Skeletal muscle cell (primary cell): ENCODE results near the gene GPR143.
"Not testable (repeated sequence)": the region's sequence is repeated elsewhere in the genome, so short reads cannot be mapped to it uniquely, and the experiment has no call there.

Source experiments
- DNase-seq: peaks from one replicate; pipeline ENCODE4 v3.0.0-alpha.2; 2010; ENCODE audit warnings: low read depth
- H3K4me3 ChIP-seq: 2 replicates; pipeline ENCODE4 v1.5.1; 2011; ENCODE audit warnings: low read depth, mild to moderate bottlenecking, control low read depth, low read length, moderate library complexity

The GPR143 gene

DNA sequence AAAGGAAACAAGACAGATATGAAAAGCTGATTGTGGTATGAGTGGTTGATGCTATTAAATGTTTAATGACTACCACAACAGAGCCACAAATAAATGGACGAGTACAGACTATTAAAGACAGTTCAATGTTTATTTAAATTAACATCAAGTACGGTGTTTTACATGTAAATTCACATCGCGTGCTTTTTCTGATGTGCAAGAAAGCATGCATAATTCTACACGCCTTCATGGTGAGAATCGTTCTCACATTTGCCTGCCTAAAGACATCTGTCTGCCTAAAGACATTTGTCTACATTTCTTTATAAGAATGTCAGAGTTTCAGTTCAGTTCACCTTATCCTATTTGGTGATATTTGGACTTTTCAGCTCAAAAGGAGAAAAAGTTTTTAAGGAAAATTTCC lies 7.3 kb upstream of the GPR143 start:
- no peak overlapping the region for H3K4me3 ChIP-seq
- DNase-seq, result no peak

DNA sequence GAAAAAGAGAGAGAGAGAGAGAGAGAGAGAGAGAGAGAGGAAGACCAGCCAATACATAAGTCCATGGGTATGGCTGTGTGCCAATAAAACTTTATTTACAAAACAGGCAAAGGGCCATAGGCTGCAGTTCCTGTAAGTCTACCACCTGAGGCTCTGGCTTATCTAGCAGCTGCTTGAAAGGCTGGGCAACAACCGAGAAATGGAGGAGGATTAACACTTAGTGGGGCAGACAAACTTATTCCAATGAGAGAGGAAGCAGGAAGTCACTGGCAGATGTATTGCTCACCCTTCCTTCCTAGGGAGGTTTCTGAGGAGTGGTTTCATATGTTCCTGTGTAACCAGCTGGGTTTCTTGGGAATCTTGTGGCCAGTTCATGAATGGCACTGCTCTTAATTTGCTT lies 4.7 kb upstream of the GPR143 start:
- no peak for DNase-seq
- H3K4me3 ChIP-seq, result no peak overlapping the region

DNA sequence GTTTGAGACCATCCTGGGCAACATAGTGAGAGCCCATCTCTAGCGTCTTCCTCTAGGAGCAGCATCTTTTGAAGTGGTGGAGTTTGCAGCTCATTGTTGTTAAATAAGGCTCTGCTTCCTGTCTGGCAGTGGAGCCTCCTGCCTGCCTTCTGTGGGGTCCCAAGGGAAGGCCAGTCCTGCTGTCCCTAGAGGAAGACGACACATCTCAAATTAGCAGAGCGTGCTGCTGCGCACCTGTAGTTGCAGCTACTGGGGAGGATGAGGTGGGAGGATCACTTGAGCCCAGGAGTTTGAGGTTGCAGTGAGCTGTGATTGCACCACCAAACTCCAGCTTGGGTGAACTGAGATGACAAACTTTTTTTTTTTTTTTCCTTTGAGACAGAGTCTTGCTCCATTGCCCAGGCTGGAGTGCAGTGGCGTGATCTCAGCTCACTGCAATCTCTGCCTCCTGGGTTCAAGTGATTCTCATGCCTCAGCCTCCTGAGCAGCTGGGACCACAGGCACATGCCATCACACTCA lies 2.7 kb upstream of the GPR143 start:
- DNase-seq, H3K4me3 ChIP-seq: not testable (repeated sequence)

DNA sequence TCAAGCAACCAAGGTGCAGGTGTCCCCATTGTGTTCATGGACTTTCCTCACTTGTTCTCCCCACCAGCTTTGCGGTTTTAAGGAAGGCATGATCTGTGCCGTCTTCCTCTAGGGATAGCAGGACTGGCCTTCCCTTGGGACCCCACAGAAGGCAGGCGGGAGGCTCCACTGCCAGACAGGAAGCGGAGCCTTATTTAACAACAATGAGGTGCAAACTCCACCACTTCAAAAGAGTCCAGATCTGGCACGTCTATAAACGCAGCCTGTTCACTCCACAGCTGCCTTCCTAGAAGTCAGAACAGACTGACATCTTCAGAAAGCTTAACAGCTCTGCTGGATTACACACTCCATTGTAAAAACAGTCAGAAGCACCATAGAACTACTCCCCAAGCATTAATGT lies 1.7 kb upstream of the GPR143 start:
- no peak overlapping the region for H3K4me3 ChIP-seq
- no peak for DNase-seq

DNA sequence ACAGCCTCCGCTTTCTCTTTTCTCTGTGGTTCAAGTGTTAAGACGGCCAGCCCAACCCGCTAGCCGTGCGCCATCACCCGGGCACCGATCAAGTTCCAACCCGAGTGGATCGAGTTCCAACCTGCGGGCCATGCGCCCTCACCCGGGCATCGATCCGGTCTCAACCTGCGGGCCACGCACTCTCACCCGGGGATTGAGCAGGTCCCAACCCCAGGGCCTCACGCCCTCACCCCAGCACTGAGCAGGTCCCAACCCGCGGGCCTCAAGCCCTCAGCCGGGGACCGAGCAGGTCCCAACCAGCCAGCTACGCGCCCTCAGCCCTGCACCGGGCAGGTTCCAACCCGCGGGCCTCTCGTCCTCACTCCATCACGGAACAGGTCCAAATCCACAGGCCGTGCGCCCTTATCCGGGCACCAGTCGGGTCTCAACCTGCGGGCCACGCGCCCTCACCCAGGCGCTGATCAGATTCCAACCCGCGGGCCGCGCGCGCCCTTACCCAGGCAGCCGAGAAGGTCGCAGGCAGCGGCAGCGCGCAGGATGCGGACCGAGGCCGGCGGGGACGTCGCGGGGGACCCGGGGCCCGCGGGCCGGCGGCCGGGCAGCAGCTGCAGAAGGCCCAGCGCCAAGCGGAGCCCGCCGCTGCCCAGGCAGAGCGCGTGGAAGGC lies 443 bp downstream of the GPR143 start:
- no peak overlapping the region for H3K4me3 ChIP-seq

DNA sequence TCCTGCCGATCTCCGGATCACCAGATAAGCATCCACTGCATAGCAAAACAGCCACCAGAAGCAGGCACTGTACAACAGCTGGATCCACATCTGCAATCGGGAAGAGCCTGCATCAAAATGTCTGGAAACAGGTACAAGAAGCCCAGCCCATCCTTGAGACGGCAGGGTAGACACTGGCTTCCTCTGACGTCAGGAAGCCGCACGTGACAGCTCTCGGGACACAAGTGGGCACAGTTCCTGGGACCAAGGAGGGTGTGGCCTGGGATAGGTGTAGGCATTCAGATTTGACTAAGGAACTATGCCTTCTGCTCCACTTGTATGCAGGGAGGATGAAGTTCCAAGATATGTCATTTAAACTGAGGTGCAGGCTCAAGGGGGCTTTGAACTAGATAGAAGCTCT lies 6.3 kb downstream of the GPR143 start:
- DNase-seq, result no peak
- H3K4me3 ChIP-seq, result no peak overlapping the region

More for the DNA sequence above, 443 bp downstream of the GPR143 start:
- no peak for DNase-seq

DNA sequence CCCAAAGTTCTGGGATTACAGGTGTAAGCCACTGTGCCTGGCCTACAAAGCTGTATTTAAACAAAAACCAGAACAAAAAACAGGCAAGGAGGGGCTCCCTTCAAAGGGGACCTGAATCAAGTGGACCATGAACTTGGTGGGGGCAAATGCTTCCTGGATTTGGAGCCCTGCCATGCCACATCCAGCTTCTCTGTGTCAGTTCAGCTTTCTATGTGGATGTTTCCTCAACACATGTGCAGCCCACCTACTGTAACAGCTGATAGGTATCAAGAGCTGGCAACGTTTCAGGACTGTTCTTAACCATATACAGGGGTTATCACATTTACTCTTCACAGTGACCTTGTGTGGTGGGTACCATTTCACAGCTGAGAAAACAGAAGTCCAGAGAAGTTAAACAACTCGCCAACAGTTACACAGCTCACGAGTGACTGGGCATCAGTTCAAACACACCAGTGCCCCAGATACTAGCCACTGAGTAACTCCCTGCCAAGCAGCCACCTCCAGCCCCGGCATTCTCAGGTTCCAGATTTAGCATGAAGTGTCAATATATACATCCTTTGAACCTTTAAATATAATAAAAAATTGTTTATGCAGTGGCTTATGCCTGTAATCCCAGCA lies 7.5 kb downstream of the GPR143 start:
- no peak overlapping the region for H3K4me3 ChIP-seq
- no peak for DNase-seq

DNA sequence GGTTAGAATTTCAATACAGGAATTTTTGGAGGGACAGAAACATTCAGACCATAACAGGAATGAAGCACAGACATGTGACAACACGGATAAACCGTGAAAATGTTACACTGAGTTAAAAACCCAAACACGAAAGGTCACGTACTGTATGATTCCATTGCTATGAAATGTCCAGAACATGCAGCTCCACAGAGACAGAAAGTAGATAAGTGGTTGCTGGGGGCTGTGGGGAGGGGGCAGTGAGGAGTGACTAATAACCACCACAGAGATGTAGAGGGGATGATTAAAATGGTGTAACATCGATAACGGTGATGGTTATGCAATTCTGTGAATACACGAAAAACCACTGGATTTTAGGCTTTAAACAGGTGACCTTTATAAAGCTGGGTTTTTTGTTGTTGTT lies 8.3 kb downstream of the GPR143 start:
- no peak overlapping the region for H3K4me3 ChIP-seq
- no peak for DNase-seq

DNA sequence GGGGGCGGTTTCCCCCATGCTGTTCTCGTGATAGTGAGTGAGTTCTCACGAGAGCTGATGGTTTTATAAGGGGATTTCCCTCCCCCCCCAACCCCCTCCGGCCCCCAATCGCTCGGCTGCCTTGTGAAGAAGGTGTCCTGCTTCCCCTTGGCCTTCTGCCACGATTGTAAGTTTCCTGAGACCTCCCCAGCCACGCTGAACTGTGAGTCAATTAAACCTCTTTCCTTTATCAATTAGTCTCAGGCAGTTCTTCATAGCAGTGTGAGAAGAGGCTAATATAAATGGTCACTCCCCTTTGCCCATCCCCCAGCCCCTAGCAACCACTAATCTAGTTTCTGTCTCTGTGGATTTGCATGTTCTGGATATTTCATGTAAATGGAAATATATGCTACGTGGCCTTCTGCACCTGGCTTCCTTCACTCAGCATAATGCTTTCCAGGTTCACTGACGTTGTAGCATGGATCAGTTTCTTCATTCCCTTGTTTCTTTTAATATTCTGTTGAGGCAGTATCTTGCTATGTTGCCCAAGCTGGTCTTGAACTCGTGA lies 16.4 kb downstream of the GPR143 start:
- no peak overlapping the region for H3K4me3 ChIP-seq
- no peak for DNase-seq

DNA sequence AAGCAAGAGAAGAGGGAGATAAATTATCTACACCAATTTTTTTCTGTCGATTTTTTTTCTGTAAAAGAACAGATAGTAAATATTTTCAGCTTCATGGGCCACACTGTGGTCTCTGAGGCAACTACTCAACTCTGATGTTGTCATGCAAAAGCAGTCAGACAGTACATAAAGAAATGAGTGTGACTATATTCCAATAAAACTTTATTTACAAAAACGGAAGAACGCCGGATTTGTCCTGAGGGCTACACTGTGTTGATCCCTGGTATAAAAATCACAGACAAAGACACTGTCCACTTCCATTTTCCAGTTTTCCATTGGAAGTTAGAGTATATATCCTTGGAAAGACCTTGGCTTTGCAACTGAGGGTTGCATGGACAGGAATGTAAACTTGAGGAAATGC lies 18.0 kb downstream of the GPR143 start:
- no peak for DNase-seq

DNA sequence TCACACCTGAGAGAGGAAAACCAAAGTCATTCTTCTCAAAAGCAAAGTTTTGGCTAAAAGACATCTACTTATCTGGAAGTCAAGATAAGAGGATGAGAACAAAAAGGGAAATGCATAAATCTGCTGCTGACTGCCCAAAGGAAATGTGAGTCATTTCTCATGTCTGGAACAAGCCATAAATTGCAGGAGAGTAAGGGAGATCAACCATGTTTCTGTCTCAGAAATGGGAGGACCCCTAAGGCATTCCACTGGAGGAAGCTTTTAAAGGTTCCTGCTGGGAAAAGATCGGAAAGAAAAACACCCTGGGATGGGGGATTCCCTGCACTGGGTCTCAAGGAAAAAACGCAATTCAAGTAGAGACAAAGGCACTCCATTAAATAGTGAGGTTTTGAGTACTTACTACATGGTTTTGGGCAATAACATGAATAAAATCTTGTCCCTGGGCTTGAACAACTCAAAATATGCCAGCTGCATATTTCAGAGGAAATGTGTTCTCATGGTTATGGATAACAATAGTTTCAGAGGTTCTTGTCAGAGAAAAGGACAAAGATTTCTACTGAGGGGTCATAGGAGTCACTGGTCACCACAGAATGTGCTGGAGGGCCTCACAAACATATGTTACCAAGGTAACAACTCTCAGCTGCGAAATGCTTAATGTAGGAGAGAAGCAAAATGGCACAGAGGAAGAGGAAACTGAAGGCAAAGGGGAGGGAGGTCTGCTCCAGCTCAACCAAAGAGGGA lies 19.3 kb downstream of the GPR143 start:
- peak; percentile 6 for DNase-seq
- no peak overlapping the region for H3K4me3 ChIP-seq

More for the DNA sequence above, 18.0 kb downstream of the GPR143 start:
- no peak overlapping the region for H3K4me3 ChIP-seq

DNA sequence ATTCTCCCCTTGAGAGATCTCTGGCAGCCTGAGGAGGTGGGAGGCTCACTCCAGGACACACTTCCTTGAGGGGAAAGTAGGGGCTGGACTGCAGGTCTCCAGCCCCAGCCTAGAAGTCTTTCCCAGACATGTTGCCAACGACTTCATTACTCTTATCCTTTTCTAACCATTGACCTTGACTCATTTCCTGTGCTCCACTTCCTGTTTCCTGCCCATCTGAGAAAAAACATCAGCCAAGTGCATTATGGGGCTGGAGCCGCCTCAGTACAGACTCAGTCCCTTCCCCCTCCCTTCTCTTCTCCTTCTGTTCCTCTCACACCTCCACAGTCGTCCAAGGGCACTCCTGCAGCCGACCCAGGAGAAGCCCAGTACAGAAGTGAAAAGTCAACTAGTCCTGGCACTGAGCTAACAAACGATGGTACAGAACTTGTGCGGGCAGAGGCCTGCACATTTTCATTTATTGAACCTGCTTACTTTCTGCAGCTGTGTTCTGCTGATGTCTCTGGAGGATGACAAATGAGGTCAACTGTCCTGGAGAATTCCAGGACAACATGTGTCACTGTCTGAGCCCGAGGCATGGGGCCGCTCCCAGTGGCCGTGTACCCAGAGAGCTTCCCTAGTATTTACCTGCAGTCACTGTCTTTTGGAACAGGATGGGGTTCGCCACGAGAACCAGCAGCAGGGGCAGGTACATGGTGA lies 20.1 kb downstream of the GPR143 start:
- DNase-seq, result no peak
- no peak overlapping the region for H3K4me3 ChIP-seq

DNA sequence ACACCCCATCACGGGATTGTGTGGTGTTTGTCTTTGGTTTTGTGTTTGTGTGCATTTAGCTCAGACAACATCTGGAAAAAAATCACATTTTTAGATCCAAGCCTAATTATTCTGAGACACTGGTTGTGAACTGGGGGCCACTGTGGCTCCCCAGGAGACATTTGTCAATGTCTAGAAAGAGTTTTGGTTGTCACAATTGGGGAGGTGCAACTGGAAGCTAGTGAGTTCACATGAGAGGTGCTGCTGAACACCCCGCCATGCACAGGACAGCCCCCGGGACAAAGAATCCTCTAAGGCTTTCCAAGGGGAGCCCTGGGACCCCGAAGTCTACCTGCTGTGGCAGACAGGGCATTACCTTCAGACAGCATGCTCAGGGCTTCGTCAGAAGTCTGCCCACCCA lies 26.5 kb downstream of the GPR143 start:
- H3K4me3 ChIP-seq, result no peak overlapping the region
- no peak for DNase-seq

DNA sequence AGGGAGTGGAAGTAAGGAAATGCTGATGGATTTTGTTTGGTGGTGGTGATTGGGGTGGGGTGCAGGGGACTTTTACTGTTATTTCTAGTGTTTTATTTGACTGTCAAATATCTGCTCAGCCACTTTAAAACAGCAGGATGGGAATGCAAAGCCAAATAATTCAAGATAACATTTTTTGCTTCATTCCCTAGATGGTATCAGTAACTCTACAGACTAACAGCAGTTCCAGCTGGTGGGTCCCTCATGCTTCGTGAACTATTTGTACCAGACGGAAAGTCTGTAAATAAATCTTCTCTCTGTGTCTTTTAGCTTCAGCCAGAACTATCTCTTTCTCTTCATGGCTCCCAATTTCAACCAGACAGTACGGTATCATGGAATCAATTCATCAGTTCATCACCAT lies 27.5 kb downstream of the GPR143 start:
- no peak overlapping the region for H3K4me3 ChIP-seq
- DNase-seq, result no peak

DNA sequence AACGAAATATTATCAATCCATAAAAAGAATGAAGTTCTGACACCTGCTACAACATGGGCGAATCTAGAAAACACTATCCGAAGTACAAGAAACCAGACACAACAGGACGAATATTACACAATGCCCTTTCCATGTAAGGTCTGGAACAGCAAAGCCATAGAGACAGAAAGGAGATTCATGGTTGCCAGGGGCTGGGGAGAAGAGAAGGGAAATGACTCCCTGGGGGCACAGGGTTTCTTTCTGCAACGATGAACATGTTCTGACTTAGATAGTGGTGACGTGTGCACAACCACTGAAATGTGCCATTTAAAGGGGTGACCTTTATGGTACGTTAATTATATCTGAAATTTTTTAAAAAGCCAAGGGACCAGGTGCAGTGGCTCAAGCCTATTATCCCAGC lies 28.3 kb downstream of the GPR143 start:
- H3K4me3 ChIP-seq, result no peak overlapping the region
- DNase-seq, result no peak

DNA sequence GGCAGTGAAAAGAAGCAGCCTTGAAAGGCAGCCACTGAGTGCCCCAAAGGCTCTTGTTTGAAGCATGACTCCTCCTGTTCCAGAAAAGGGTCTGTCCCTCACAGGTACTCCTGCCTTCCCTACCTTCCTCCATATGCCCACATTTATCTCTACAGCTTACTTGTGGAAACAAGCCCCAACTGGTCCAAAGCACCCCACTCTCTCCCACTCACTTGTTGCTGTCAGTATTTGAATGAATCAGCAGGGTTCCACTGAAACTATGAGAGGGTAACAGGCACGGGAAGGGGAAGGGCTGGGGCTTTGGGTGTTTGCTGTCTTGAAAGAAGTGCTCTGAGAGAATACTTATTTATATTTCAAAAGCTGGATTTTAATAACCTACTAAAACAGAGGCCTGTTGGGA lies 34.9 kb downstream of the GPR143 start:
- no peak for DNase-seq
- no peak overlapping the region for H3K4me3 ChIP-seq

DNA sequence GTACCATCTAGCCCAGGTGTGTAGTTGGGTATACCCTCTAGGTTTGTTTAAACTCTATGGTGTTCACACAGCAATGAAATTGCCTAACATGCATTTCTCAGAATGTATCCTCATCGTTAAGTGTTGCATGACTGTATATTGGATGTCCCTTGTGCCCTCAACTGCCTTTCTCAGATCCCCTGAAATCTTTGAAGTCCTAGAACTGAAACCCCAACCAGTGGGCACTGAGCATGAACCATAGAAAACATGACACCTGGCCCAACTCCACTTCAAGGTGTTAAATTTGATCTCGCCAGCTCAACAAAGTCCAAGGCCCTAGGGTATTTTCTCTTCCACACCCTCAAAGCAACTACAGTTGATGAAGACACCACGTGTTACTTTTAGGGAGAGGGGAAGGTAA lies 35.6 kb downstream of the GPR143 start:
- no peak overlapping the region for H3K4me3 ChIP-seq
- no peak for DNase-seq

DNA sequence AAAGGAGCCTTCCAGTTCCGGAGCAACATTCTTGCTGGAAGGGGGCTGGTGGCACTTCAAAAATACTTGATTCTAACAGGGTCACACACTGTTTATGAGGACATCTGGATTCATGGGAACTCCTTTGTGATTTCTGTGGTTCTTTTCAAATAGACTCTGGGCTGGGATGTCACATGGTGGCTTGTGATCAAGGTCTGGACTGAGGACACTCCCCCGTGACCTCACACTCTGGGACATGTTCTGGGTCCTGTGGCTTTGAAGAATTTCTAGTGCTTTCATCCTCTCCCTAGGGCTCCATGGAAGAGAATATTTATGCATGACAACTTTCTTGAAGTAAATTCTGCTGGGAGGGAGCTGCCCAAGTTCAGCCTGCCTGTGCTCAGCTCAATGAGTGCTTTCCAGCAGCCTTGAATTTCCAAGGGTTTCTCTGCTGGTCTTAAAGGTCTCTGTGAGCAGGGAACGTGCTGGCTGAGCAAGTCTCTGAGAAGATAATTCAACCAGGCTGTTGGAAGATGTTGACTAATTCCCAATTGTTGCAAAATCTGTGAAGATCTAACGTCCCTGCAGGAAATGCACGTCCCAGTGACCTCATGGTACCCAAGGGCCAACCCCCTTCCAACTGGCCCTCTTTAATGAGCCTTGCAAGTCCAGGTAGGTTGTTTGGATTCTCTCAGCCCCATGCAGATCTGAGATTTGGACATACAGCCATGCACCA lies 36.3 kb downstream of the GPR143 start:
- no peak for DNase-seq
- no peak overlapping the region for H3K4me3 ChIP-seq

DNA sequence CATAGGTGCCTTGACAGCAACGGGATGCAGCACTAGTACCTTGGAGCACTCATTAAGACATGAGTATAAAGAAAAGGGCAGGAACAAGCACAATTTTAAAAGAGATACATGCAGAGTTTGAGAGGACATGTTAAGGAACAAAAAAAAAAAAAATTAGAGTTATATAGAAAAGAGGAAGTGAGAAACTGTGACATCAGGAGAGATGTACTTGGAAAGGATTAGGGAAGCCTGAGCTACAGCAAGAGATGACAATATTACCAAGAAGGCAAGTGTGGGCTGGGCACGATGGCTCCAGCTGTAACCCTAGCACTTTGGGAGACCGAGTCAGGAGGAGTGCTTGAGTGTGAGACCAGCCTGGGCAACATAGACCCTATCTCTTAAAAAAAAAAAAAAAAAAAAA lies 37.4 kb downstream of the GPR143 start:
- no peak for DNase-seq
- no peak overlapping the region for H3K4me3 ChIP-seq
